NCI-H526 (cell line): ENCODE results near the gene TPMT.

Experiments used
- DNase-seq, 2 experiments: peaks; one replicate each; lab custom pipeline; 2025; lab: John Stamatoyannopoulos, UW

TPMT gene

DNA sequence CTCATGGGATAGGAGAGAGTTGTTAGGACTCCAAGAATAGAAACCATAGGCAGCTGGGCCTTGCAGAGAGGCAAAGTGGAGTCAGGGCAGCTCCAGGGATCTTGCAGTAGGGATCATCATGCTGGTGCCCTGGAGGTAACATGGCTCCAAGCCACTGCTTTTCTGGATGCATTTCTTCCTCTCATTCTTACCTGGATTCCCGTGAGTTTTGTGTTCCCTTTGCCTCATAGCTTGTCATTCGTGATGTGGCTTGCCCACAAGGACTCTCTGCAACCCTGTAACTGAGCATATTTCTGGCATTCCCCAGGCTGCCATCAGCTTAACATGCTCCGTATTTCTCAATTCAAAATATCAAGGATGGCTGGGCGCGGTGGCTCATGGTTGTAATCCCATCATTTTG, 37.7 kb downstream of the TPMT start:
- no peak for DNase-seq

DNA sequence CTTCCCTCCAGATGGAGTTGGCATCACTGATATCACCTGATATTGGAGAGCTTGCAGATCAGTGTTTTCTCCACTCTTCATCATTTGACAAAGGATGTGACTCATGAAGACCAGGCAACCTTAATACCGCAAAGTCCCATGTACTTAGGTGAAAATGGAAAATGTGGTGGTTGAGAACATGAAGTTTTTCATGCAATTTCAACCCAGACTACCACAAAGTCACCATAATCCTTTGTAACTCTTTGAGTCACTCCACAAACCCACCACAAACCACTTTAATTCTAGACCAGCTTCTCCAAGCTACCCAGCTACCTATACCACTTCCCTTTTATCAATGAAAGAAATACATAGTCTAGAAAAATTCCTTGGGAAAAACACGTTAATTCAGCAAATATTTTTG, 39.5 kb downstream of the TPMT start:
- DNase-seq = no peak

DNA sequence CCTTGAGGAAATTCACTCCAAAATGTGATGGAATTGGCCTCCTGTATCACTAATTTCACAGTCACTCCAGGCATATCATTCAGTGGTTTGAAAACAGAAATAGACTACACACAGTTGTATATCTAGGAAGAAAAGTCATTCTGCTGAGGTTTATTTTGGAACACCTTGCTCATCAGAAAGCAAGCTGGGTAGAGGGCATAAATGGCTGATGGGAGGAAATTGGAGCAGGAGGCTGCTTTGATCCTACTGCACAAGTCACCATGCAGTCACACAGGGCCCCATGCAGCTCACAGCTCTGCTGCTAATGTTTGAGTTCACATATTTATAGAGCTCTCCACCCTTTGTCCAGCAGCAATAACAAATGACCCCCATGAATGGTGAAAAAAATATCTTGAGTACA, 44.7 kb downstream of the TPMT start:
- no peak for DNase-seq

DNA sequence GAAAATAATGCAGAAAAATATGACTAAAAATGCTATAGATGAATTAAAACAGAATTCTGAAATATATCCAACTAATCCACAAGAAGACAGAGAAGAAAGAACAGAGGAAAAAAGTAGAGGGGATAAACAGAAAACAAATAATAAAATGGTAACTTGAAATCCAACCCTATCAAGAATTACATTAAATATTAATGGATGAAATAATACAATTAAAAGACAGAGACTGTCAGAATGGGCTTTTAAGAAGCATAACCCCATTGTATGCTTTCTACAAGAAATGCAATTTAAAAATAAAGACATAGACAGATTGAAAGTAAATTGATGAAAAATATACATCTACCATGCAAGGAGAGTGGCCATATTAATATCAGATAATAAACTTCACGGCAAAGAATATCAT, 47.8 kb downstream of the TPMT start:
- DNase-seq = no peak

DNA sequence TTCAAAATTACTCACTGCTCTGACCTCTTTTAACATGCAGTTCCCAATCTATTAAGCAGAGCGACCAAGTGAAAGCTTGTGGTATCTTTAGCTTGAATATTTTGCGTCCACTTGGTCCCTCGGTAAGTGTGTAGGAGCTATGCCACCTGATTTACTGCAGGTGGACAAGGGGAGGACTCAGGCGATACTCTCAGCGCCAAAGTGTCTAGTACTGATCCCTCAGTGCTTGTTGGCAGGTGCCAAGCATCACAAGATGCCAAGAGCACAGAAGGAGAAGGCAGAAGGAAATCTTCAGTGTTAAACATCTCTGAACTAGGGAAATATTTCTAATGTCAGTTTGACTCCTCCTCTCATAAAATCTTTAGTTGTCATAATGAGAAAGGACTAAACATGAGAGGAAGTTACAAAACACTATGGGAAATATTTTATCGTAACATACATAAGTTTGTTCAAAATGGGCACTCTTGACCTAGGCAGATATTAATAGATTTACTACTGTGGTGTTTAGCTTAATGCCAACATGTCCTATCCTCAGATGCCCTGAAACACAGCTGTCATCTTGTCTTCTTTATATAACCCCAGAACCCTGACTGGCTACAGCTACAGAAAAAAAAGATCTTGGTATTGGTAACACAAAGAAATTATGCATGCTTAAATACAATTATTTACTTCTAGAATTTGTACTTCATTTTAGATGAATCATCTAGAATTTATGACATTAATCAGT, 51.9 kb downstream of the TPMT start:
- DNase-seq = no peak

DNA sequence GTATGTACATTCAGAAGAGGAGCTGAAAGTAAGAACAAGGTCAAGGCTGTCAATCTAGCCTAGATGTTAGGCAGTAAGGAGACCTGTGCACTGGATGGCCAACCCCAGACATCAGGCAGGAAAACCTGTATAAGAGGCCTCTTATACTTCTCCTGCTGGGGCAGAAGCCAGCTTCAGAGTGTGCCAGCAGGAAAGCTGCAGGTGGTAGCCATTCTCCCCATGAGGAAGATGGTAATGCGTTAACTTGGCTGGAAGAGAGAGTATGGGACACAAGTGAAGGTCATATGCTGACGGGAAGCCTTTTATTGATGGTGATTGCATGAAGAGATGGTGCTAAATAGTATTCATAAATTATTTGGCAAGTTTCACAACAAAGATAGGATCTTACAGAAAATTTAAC, 53.0 kb downstream of the TPMT start:
- DNase-seq = no peak

DNA sequence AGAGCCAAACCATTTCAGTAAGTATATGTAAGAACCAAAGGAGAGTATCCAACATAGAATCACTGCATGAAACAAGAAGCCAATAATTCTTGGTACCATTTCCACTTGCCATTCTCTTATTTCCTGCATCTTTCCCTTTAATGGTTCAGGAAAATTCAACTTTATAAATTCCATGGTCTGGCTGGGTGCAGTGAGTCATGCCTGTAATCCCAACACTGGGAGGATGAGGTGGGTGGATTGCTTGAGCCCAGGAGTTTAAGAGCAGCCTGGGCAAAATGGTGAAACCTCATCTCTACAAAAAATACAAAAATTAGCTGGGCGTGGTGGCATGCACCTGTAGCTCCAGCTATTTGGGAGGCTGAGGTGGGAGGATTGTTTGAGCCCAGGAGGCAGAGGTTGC, 53.6 kb downstream of the TPMT start:
- DNase-seq = no peak

DNA sequence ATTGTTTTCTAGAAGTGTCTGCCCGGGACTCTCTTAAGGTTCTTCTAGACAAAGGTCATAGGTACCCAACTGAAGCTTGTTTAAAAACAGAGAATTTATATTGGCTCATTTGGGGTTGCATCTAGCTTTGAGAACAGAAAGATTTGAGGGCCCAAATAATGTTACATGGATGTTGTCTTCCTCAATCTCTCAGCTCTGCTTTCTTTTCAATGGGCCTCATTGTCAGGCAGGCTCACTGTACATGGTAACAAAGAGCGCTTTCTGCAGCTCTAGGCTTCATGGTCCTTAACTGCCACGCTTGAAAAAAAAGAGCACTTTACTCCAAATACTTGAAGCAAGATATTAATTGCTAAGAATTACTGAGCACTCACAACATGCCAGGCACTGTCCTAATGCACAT, 54.6 kb downstream of the TPMT start:
- no peak for DNase-seq

DNA sequence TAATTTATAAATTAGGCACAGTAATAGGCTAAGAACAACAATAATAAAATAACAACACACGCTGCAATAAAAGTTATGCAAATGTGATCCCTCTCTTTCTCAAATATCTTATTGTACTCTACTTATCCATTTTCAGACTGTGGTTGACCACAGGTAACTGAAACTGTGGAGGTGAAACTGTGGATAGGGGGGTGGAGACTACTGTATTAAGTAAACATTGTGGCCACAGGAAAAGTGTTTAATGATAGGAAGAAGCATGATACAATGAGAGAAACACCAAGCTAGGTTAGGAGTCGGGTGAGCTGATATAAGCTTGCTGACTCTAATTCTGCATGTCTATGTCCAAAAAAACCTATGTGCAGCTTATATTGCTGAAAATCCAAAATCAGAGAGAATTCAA, 55.4 kb downstream of the TPMT start:
- peak; percentile 36 to 42 for DNase-seq

DNA sequence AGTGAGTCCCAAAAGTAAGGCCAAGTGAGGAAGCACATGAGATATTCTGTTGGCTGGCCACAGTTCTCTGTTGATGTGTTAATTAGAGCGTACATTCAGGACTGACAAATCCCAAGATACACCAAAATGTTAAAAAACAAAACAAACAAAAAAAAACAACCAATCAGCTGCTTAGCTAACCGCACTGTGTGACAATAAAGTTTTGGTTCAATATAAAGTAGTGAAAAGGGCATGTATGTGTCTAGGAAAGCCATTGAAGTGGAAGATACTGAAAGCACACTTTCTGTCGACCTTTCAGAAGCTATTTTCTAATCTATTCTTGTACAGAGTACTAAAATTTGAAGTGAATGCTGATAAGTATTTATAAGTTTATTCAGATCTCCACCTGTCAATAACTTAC, 58.5 kb downstream of the TPMT start:
- DNase-seq = no peak

DNA sequence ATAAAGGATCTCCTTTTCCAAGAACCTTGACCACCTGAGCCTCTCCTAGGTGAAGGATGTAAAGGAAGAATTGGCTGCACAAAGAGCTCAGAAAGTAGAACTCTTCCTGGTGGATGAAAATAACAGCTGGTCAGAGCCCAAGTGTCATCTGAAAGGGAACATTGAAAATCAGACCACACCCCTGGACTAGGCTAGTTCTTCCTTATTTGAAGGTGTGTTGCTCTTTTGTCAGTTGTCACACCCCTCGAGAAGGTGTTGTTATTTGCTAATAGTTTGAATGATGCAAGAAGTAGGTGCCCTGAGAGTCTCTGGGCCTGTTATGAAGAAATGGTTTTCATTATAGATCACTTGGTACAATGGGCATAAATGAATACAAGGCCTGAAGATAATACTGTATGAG, 63.5 kb downstream of the TPMT start:
- no peak for DNase-seq

DNA sequence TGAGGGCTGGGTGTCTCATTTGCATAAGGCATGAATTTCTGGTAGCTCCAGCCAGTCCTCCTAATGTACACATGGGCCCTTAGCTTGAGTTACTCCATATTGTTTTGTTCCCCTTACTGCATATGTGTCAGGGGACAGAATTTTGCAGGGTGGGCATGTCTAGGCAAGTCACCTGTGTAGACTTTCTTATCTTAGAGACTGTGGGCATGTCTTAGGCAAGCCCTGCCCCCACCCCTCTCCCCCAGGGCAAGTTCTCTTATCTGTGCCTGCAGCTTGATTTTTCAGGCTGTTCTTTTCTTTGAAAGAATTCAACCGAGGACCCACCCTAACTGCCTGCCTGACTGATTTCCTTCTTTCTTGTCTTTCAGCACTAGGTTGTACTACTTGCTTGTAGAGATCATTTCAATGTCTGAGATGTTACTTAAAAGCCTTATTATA, 64.5 kb downstream of the TPMT start:
- no peak for DNase-seq

DNA sequence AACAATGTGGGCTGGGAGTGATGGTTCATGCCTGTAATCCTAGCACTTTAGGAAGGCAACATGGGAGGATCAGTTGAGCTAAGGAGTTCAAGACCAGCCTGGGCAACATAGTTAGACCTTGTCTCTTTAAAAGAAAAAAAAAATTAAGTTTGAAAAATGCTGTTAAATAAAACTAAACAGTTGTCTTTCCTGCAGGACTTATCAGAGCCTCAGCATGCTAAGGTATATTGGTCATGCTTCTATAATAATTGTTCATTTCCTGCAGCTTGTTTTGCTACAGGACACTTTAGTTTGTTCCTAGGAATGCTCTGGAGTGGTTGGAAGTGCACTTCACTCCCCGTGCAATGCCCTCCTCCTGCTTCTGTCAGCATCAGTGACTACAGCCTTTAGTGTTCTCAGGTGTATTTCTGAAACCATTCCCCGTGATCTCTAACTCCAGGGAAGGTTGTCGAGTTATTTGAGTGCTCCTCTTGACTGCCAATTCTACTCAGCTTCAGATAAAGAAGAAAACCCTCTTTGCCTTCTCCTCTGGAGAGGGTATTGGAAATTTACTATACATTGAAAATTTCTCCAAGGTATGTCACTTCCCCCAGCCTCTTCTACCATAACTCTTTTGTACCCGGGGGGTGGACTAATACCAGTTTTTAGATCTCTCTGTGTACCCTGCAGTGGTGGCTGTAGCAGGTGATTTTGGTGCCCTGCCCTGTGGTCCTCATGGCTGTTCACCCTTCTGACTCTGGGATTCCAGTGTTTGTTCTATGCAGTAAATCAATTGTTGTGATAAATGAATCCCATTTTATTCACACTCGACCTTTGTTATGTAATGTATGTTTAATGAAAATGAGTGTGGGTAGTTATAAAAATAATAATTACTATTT, 66.2 kb downstream of the TPMT start:
- no peak for DNase-seq

DNA sequence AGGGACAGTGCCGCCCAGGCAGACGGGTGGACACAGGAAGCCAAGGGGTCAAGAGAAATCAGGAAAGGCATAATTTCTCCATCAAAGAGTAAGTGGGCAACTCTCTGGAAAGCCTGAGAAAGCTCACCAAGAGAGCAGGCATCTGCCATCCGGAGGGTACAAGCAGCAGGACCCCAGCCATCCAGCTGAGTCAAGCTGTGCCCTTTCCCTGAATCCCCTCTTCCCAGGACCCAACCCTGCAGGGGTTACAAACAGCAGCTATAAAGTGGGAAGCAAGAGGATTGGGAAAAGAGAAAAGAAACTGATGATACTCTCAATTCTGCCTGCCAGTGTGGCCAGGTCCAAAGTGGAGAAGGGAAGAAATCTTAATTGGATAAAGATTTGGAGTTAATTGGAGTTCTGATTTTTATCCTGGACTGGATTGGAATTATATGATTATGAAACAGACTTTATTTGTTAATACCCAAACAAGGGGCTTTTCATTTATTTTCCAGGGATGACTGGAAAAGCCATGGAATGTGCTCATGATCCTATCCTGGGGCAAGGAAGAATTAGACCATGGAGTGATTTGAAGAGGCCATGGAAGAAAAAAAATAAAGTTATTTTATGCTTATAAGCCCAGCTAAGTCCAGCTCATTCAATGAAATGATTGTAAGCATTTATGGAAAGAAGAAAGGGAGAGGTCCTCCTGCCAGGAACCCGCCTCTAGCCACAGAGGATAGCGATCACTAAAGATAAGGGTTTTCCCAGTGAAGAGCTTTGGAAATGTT, 67.3 kb downstream of the TPMT start:
- no peak for DNase-seq

DNA sequence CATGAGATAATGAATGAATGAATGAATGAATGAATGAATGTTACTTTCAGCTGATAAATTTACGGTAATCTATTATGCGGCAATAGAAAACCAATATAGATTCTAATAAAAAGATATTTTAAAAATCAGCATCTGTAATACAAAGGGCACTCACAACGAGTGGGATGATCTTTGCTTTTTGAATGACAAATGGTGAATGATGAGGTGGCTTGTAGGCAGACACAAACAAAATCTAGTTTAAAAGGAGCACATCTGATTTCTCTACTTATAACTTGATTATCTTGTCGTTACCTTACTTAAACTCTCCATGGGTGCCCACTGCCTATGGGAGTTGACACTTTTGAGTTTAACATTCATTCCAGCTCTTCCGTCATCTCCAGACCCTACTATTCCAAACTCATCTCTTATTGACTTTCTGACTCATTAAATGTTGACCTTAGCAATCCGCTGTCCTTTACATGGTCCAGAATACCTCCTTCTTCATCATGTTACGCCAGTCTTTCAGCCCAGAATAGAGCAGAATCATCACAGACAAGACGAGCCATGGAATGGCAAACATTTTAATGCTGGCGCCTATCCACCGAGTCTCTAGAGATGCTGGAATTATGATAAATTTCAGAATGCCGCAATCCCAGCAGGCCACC, 73.7 kb downstream of the TPMT start:
- no peak for DNase-seq

DNA sequence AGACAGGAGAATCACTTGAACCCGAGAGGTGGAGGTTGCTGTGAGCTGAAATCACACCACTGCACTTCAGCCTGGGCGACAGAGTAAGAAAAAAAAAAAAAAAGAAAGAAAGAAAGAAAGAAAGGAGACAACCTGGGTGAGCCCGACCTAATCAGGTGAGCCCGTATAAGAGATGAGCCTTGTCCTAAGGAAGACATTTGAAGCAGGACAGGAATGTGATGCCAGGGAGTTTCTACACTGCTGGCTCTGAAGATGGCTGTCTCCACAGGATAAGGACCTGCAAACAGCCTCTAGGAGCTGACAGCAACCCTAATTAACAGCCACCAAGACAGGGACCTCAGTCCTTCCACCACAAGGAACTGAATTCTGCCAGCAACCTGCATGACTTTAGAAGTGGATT, 74.3 kb downstream of the TPMT start:
- no peak for DNase-seq

DNA sequence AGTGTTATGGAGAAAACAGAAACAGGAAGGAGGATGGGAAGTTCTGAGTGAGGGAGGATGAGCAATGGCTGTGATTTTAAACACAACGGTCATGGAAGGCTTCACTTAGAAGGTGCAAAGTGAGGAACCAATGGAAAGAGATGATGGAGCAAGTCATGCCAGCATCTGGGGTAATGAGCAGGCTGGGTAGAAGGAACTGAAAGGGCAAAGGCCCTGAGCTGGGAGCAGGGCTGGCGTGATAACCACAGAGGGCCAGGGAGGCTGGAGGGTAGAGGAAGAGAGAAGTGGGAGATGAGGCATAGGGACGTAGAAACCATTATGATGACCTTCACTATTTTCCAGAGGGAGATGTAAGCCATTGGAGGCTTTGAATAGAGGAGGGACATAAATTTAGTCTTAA, 76.0 kb downstream of the TPMT start:
- no peak for DNase-seq
